GM12878 (cell line): ENCODE results near the gene TEX10. TPM values are rescaled to one million over a fixed set of nuclear protein-coding genes. Genes with fewer than 3 reads are reported as not detected.

ENCODE experiments used
- ATAC-seq: fragments of 200-7000 bp; cut with Tn5 transposase; 3 replicates; pipeline ENCODE4 v1.9.1; 2020; ENCODE audit warnings: mild to moderate bottlenecking, moderate library complexity
- BruUV-seq: library from RNA; stranded (reverse); fragments of 400-500 nt; replicated peaks from 2 replicates; lab custom pipeline; 2021; lab: Mats Ljungman, UMichigan
- CTCF ChIA-PET: fragments of 300-600 bp; sonication (Branson Sonifier 250); formaldehyde crosslinking; extraction: SDS; loops from one replicate; lab custom pipeline; 2021; ENCODE audit warnings: inconsistent platforms; lab: Yijun Ruan, JAX
- POLR2A ChIA-PET: fragments of 350-600 bp; formaldehyde crosslinking; extraction: SDS; loops from one replicate; lab custom pipeline; 2021; ENCODE audit warnings: inconsistent platforms; lab: Charles Lee
- RAD21 ChIA-PET: fragments of 300-600 bp; sonication (Branson Sonifier 250); formaldehyde crosslinking; loops from one replicate; lab custom pipeline; 2023; ENCODE audit warnings: antibody characterized with exemption; ENCODE audit not compliant: unreplicated experiment; lab: Charles Lee
- SMC1A ChIA-PET: fragments of 300-600 bp; sonication (Branson Sonifier 250); formaldehyde crosslinking; loops from one replicate; lab custom pipeline; 2023; ENCODE audit not compliant: unreplicated experiment, uncharacterized antibody; lab: Charles Lee
- DNase-seq: peaks from one replicate; pipeline ENCODE4 v3.0.0-alpha.2; 2011; ENCODE audit warnings: low read depth, low spot score
- FAIRE-seq: peaks from 3 replicates; lab custom pipeline; 2011; peaks lifted over from hg19 to GRCh38; lab: Jason Lieb, UNC
- H2AFZ ChIP-seq: 2 replicates; pipeline ENCODE4 v1.6.0; 2011; ENCODE audit warnings: low read depth, low read length, control low read depth; ENCODE audit not compliant: control insufficient read depth
- H3K27ac ChIP-seq: 2 replicates; pipeline ENCODE4 v1.5.1; 2011; ENCODE audit warnings: control low read depth; ENCODE audit not compliant: control insufficient read depth, insufficient read depth
- H3K27me3 ChIP-seq, 2 experiments: replicated peaks in 1 of 2; 2 replicates each; pipeline versions ENCODE4 v1.6.0 to v1.6.1; 2011; ENCODE audit warnings: low read length in 1 of 2; ENCODE audit not compliant: control insufficient read depth in 2 of 2, insufficient read depth in 2 of 2
- H3K36me3 ChIP-seq, 2 experiments: 2 replicates each; pipeline ENCODE4 v1.5.1; 2011; ENCODE audit warnings: low read length in 1 of 2; ENCODE audit not compliant: control insufficient read depth in 2 of 2, insufficient read depth in 2 of 2
- H3K4me1 ChIP-seq: 2 replicates; pipeline ENCODE4 v1.6.1; 2011; ENCODE audit warnings: mild to moderate bottlenecking, low read length, moderate library complexity, mixed read lengths; ENCODE audit not compliant: control insufficient read depth, insufficient read depth
- H3K4me2 ChIP-seq: 2 replicates; pipeline ENCODE4 v1.6.0; 2011; ENCODE audit warnings: control low read depth; ENCODE audit not compliant: control insufficient read depth, insufficient read depth
- H3K4me3 ChIP-seq: fragments of 200-600 bp; sonication (generic); 2 replicates; pipeline ENCODE4 v1.5.1; 2016
- H3K79me2 ChIP-seq: 2 replicates; pipeline ENCODE4 v1.6.0; 2011; ENCODE audit warnings: low read length; ENCODE audit not compliant: control insufficient read depth, insufficient read depth
- H3K9ac ChIP-seq: 2 replicates; pipeline ENCODE4 v1.8.0; 2011; ENCODE audit warnings: low read length, control low read depth, mixed read lengths; ENCODE audit not compliant: control insufficient read depth, insufficient read depth
- H3K9me3 ChIP-seq: replicated peaks from 3 replicates; pipeline ENCODE4 v1.5.1; 2011; ENCODE audit warnings: mild to moderate bottlenecking, low read length; ENCODE audit not compliant: control insufficient read depth, insufficient read depth
- H4K20me1 ChIP-seq: 2 replicates; pipeline ENCODE4 v1.6.0; 2011; ENCODE audit not compliant: control insufficient read depth, insufficient read depth
- CBFB ChIP-seq: IDR thresholded peaks from 2 replicates; pipeline ENCODE4 v1.6.1; 2016; ENCODE audit warnings: antibody characterized with exemption, low read depth
- CBX5 ChIP-seq: sonication (generic); IDR thresholded peaks from 2 replicates; pipeline ENCODE4 v1.6.1; 2016; ENCODE audit warnings: low read depth, moderate library complexity, mild to moderate bottlenecking, inconsistent platforms
- CHD2 ChIP-seq: IDR thresholded peaks from 2 replicates; pipeline ENCODE4 v1.6.1; 2011; ENCODE audit warnings: low read depth, low read length, improper control_type of control experiment, borderline replicate concordance
- FOXK2 ChIP-seq: fragments of 450-650 bp; IDR thresholded peaks from 2 replicates; pipeline ENCODE4 v1.6.1; 2017; ENCODE audit warnings: mild to moderate bottlenecking, moderate library complexity
- IKZF1 ChIP-seq: fragments of 450-650 bp; conservative IDR thresholded peaks from 2 replicates; pipeline ENCODE4 v1.6.1; 2017; ENCODE audit warnings: antibody characterized with exemption, mild to moderate bottlenecking
- NBN ChIP-seq: fragments of 450-650 bp; IDR thresholded peaks from 2 replicates; pipeline ENCODE4 v1.6.1; 2016
- NFYA ChIP-seq: IDR thresholded peaks from 2 replicates; pipeline ENCODE4 v1.6.1; 2011; ENCODE audit warnings: low read depth, mild to moderate bottlenecking, low read length, improper control_type of control experiment, borderline replicate concordance
- NR2F1 ChIP-seq: fragments of 450-650 bp; conservative IDR thresholded peaks from 2 replicates; pipeline ENCODE4 v1.6.1; 2017; ENCODE audit warnings: mild to moderate bottlenecking
- POLR2AphosphoS2 ChIP-seq: IDR thresholded peaks from 2 replicates; pipeline ENCODE4 v1.6.1; 2011; ENCODE audit warnings: low read depth, mild to moderate bottlenecking, low read length, improper control_type of control experiment, moderate library complexity
- SIN3A ChIP-seq: IDR thresholded peaks from 2 replicates; pipeline ENCODE4 v1.6.1; 2012; ENCODE audit warnings: low read depth, low read length, improper control_type of control experiment
- WGBS: methylation state at CpG from one replicate; pipeline ENCODE4 v1.1.6; 2016; ENCODE audit warnings: low lambda C conversion rate; ENCODE audit not compliant: insufficient replicate concordance, insufficient coverage; ENCODE audit errors: missing lambda C conversion rate; 5-methylcytosine and 5-hydroxymethylcytosine counted together
- in situ Hi-C: fragments of 300-500 bp; cut with MboI; formaldehyde crosslinking; loops from 9 replicates; pipeline ENCODE4 v1.14.3; 2018; ENCODE audit warnings: mixed read lengths
- intact Hi-C: fragments of 100-400 bp; cut with micrococcal nuclease; formaldehyde crosslinking; loops from one replicate; pipeline ENCODE4 v1.14.2; 2022; ENCODE audit not compliant: unreplicated experiment
- polyA plus RNA-seq, 11 experiments: library from polyadenylated mRNA; depleted of rRNA in 4 of 11; unstranded in 6 of 11; stranded (reverse) in 5 of 11; fragments of >200 nt; fragmentation: Nextera tagmentation in 4 of 11; fragmentation: Illumina TruSeq in 1 of 11; extraction: Ambion mirVana in 4 of 11; extraction: Trizol in 1 of 11; gene quantifications; 1 replicate in 1 of 11; 2 replicates in 10 of 11; pipeline versions ENCODE4 v1.2.1 to v1.2.3, GENCODE V29; 2011 to 2016; ENCODE audit warnings: inconsistent platforms in 2 of 11, missing spikeins in 2 of 11, low read depth in 1 of 11
- total RNA-seq, 4 experiments: library from RNA; depleted of rRNA in 3 of 4; stranded (reverse); fragments of >200 nt in 3 of 4; fragmentation: Illumina TruSeq in 1 of 4; extraction: Trizol in 1 of 4; gene quantifications; 2 replicates each; pipeline versions ENCODE4 v1.2.1 to v1.2.3, GENCODE V29; 2013 to 2021
- TF ChIP-seq, protein P1 (sequence below): IDR thresholded peaks from 2 replicates; pipeline ENCODE4 v1.6.1; 2011; ENCODE audit warnings: borderline replicate concordance, low read depth, mild to moderate bottlenecking, moderate library complexity, mixed read lengths, low read length; ENCODE audit not compliant: insufficient read depth; ENCODE audit errors: extremely low read length
- TF ChIP-seq, protein P2 (sequence below): fragments of 450-650 bp; IDR thresholded peaks from 2 replicates; pipeline ENCODE4 v1.6.1; 2018; ENCODE audit warnings: borderline replicate concordance, mild to moderate bottlenecking; ENCODE audit not compliant: partially characterized antibody

Gene TEX10
- total and polyA plus RNA-seq, 10 of the 15 experiments (the other 5 are each of a cell fraction or from before 2014, with no cell fraction given) = 17.4 to 46.6 (median 36.2) TPM

GRCh38 chr9:100269656-100270055, 83.1 kb downstream of the TEX10 start:
- FAIRE-seq (peak; percentile 35), DNase-seq (no peak), ATAC-seq (no peak)
- CTCF ChIA-PET = no interaction called here
- POLR2A ChIA-PET = no interaction called here
- H4K20me1 ChIP-seq = no peaks in the 10 kb centered on the region
- no peak overlapping the region for H3K27ac ChIP-seq
- H3K36me3 ChIP-seq = no peaks in the 10 kb centered on the region
- H3K79me2 ChIP-seq = no peaks in the 10 kb centered on the region
- in situ Hi-C loops = no loop called here
- TF ChIP-seq NBN (no peak), IKZF1 (no peak), SIN3A (no peak), FOXK2 (no peak), CBX5 (no peak), NR2F1 (no peak), CBFB (no peak), POLR2AphosphoS2 (no peak), CHD2 (no peak), NFYA (no peak)
- TF ChIP-seq, protein P1, sequence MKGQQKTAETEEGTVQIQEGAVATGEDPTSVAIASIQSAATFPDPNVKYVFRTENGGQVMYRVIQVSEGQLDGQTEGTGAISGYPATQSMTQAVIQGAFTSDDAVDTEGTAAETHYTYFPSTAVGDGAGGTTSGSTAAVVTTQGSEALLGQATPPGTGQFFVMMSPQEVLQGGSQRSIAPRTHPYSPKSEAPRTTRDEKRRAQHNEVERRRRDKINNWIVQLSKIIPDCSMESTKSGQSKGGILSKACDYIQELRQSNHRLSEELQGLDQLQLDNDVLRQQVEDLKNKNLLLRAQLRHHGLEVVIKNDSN = no peak
- TF ChIP-seq, protein P2, sequence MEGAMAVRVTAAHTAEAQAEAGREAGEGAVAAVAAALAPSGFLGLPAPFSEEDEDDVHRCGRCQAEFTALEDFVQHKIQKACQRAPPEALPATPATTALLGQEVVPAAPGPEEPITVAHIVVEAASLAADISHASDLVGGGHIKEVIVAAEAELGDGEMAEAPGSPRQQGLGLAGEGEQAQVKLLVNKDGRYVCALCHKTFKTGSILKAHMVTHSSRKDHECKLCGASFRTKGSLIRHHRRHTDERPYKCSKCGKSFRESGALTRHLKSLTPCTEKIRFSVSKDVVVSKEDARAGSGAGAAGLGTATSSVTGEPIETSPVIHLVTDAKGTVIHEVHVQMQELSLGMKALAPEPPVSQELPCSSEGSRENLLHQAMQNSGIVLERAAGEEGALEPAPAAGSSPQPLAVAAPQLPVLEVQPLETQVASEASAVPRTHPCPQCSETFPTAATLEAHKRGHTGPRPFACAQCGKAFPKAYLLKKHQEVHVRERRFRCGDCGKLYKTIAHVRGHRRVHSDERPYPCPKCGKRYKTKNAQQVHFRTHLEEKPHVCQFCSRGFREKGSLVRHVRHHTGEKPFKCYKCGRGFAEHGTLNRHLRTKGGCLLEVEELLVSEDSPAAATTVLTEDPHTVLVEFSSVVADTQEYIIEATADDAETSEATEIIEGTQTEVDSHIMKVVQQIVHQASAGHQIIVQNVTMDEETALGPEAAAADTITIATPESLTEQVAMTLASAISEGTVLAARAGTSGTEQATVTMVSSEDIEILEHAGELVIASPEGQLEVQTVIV = no peak
- BruUV-seq = no TSS peak
- no peak overlapping the region for H2AFZ ChIP-seq
- SMC1A ChIA-PET = interaction anchor here (1.2 kb wide), 1 partner anchor 242 kb away, joined by 4 read pairs; no protein-coding TSS in a partner anchor
- no peaks in the 10 kb centered on the region for H3K27me3 ChIP-seq
- no peak overlapping the region for H3K4me2 ChIP-seq
- WGBS = 90% methylated on average over 1 of the region's 1 CpG
- intact Hi-C loops = no loop called here
- RAD21 ChIA-PET = no interaction called here
- H3K9ac ChIP-seq = no peak overlapping the region
- no peaks in the 10 kb centered on the region for H3K9me3 ChIP-seq
- no peak overlapping the region for H3K4me3 ChIP-seq
- H3K4me1 ChIP-seq = no peaks in the 10 kb centered on the region
